HUES48 (cell line): ENCODE results near the gene KRTAP4-16.
"Not testable (repeated sequence)": the region's sequence is repeated elsewhere in the genome, so short reads cannot be mapped to it uniquely, and the experiment has no call there.

Experiments
- H3K27ac ChIP-seq: one replicate; pipeline ENCODE4 v1.7.0; 2013; ENCODE audit warnings: low read depth, low read length, inconsistent platforms
- H3K27me3 ChIP-seq: 2 replicates; pipeline ENCODE4 v1.6.1; 2013; ENCODE audit warnings: mild to moderate bottlenecking, low read length; ENCODE audit not compliant: control insufficient read depth, insufficient read depth
- H3K36me3 ChIP-seq: 2 replicates; pipeline ENCODE4 v1.6.1; 2013; ENCODE audit warnings: low read length; ENCODE audit not compliant: control insufficient read depth, insufficient read depth
- H3K4me1 ChIP-seq: 2 replicates; pipeline ENCODE4 v1.6.1; 2013; ENCODE audit warnings: mild to moderate bottlenecking, low read length; ENCODE audit not compliant: control insufficient read depth, insufficient read depth
- H3K4me3 ChIP-seq: 2 replicates; pipeline ENCODE4 v1.5.1; 2013; ENCODE audit warnings: mild to moderate bottlenecking, low read depth, low read length
- H3K9ac ChIP-seq: 2 replicates; pipeline ENCODE4 v1.6.1; 2013; ENCODE audit warnings: mild to moderate bottlenecking, low read depth, low read length, moderate library complexity
- H3K9me3 ChIP-seq: 2 replicates; pipeline ENCODE4 v1.6.1; 2013; ENCODE audit warnings: low read length; ENCODE audit not compliant: control insufficient read depth, insufficient read depth

KRTAP4-16 gene

DNA sequence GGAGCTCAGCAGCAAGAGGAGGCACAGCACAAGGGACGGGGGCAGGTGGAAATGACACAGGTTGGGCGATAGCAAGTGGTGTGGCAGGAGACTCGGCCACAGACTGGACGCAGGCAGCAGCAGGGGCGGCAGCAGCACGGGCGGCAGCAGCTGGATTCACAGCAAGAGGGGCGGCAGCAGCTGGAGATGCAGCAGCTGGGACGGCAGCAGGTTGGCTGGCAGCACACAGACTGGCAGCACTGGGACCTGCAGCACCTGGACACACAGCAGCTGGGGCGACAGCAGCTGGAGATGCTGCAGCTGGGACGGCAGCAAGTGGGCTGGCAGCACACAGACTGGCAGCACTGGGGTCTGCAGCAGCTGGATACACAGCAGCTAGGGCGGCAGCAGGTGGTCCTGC lies 37.9 kb upstream of the KRTAP4-16 start:
- H3K9ac ChIP-seq, H3K36me3 ChIP-seq, H3K27me3 ChIP-seq, H3K27ac ChIP-seq, H3K4me1 ChIP-seq, H3K9me3 ChIP-seq, H3K4me3 ChIP-seq: not testable (repeated sequence)

GRCh38 chr17:41133880-41134735 lies 32.1 kb upstream of the KRTAP4-16 start:
- Histone ChIP-seq H3K4me1 (no peaks in the 10 kb centered on the region), H3K27me3 (no peaks in the 10 kb centered on the region), H3K36me3 (no peaks in the 10 kb centered on the region), H3K9me3 (no peaks in the 10 kb centered on the region), H3K27ac (no peak overlapping the region), H3K4me3 (no peak overlapping the region), H3K9ac (no peak overlapping the region)

- H3K36me3 ChIP-seq: no peaks in the 10 kb centered on the region
- H3K9ac ChIP-seq: no peak overlapping the region
These were observed 30.0 kb upstream of the KRTAP4-16 start for GRCh38 chr17:41131979-41132378.

GRCh38 chr17:41127371-41127770 lies 25.4 kb upstream of the KRTAP4-16 start:
- no peaks in the 10 kb centered on the region for H3K36me3 ChIP-seq
- no peaks in the 10 kb centered on the region for H3K4me1 ChIP-seq
- no peak overlapping the region for H3K4me3 ChIP-seq
- peaks cover 3% of the 10 kb centered on the region; the same call in 1 of the 2 replicates for H3K9me3 ChIP-seq
- H3K27me3 ChIP-seq: no peaks in the 10 kb centered on the region
- H3K27ac ChIP-seq: no peak overlapping the region
- H3K9ac ChIP-seq: no peak overlapping the region

More at GRCh38 chr17:41131979-41132378, 30.0 kb upstream of the KRTAP4-16 start:
- no peaks in the 10 kb centered on the region for H3K27me3 ChIP-seq
- H3K27ac ChIP-seq: no peak overlapping the region
- no peaks in the 10 kb centered on the region for H3K9me3 ChIP-seq
- H3K4me3 ChIP-seq: no peak overlapping the region
- no peaks in the 10 kb centered on the region for H3K4me1 ChIP-seq

GRCh38 chr17:41126412-41126811 lies 24.4 kb upstream of the KRTAP4-16 start:
- Histone ChIP-seq H3K9ac (no peak overlapping the region), H3K4me1 (no peaks in the 10 kb centered on the region), H3K4me3 (no peak overlapping the region)

DNA sequence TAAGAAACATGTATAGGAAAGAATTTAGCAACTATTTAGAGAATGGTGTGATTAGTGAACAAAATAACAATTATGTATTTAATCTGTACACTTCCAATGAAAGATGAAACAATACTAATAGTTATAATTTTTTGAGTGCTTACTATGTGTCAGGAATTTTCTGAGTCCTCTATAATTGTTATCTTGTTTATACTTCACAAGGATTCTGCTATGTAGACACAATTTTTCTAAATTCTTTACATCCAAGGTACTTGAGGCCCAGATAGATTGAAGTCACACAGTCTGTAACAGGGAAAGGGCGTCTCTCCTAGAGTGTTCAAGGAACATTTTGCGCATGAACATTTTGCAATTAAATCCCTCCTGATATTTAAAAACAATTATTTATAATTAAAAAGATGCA lies 23.1 kb upstream of the KRTAP4-16 start:
- Histone ChIP-seq H3K4me1 (no peaks in the 10 kb centered on the region), H3K9ac (no peak overlapping the region), H3K27me3 (no peaks in the 10 kb centered on the region), H3K36me3 (no peaks in the 10 kb centered on the region), H3K4me3 (no peak overlapping the region), H3K27ac (no peak overlapping the region), H3K9me3 (peaks cover 3% of the 10 kb centered on the region; the same call in 1 of the 2 replicates)

More at GRCh38 chr17:41126412-41126811, 24.4 kb upstream of the KRTAP4-16 start:
- Histone ChIP-seq H3K36me3 (no peaks in the 10 kb centered on the region), H3K27ac (no peak overlapping the region), H3K27me3 (no peaks in the 10 kb centered on the region), H3K9me3 (peaks cover 3% of the 10 kb centered on the region; the same call in 1 of the 2 replicates)

DNA sequence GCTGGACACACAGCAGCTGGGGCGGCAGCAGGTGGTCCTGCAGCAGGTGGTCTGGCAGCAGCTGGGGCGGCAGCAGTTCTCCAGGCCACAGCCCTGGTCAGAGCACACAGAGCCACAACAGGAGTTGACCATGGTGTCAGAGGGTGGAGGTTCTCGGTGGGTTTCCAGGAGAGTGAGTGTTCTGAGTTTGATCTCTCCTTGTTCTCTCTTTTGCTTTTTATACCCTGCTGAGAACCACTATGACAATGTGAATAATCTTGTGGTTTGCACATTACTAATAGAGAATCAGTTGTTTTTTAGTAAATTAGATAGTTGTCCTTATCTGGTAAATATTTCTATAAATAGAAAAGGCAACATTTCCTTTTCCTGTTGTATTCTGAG lies 22.0 kb upstream of the KRTAP4-16 start, which contains the start of gene KRTAP4-12:
KRTAP4-12 (minus strand) TSS at position 192 of the 381 bp plus-strand sequence; CDS start at position 132, 60 bp downstream.
- H3K36me3 ChIP-seq, H3K27ac ChIP-seq, H3K9me3 ChIP-seq, H3K4me1 ChIP-seq, H3K27me3 ChIP-seq, H3K9ac ChIP-seq, H3K4me3 ChIP-seq: not testable (repeated sequence)

DNA sequence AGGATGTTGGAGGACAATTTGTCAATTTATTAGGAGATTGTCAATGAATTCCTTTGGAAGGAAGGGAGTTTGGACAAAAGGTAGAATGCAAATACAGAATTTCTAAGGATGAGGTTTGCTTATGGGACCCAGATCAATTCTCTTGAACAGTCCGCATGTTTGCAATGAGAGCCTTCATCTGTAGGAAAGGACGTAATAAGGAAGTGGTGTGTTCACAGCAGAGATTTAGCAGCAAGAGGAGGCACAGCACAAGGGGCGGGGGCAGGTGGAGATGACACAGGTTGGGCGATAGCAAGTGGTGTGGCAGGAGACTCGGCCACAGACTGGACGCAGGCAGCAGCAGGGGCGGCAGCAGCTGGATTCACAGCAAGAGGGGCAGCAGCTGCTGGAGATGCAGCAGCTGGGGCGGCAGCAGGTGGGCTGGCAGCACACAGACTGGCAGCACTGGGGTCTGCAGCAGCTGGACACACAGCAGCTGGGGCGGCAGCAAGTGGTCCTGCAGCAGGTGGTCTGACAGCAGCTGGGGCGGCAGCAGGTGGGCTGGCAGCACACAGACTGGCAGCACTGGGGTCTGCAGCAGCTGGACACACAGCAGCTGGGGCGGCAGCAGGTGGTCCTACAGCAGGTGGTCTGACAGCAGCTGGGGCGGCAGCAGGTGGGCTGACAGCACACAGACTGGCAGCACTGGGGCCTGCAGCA lies 21.4 kb upstream of the KRTAP4-16 start:
- not testable (repeated sequence) for H3K27ac ChIP-seq, H3K4me3 ChIP-seq, H3K27me3 ChIP-seq, H3K9ac ChIP-seq, H3K36me3 ChIP-seq, H3K9me3 ChIP-seq, H3K4me1 ChIP-seq

- H3K4me1 ChIP-seq: no peaks in the 10 kb centered on the region
- no peak overlapping the region for H3K9ac ChIP-seq
- no peaks in the 10 kb centered on the region for H3K36me3 ChIP-seq
These were observed 19.7 kb upstream of the KRTAP4-16 start for GRCh38 chr17:41121742-41122141.

GRCh38 chr17:41119696-41120690 lies 18.0 kb upstream of the KRTAP4-16 start:
- not testable (repeated sequence) for H3K27ac ChIP-seq, H3K4me1 ChIP-seq, H3K4me3 ChIP-seq

More at GRCh38 chr17:41121742-41122141, 19.7 kb upstream of the KRTAP4-16 start:
- no peak overlapping the region for H3K27ac ChIP-seq
- no peaks in the 10 kb centered on the region for H3K27me3 ChIP-seq
- no peak overlapping the region for H3K4me3 ChIP-seq
- H3K9me3 ChIP-seq: peaks cover 3% of the 10 kb centered on the region; the same call in 1 of the 2 replicates

More at GRCh38 chr17:41119696-41120690, 18.0 kb upstream of the KRTAP4-16 start:
- H3K9me3 ChIP-seq, H3K9ac ChIP-seq, H3K27me3 ChIP-seq, H3K36me3 ChIP-seq: not testable (repeated sequence)
